ENCODE measurements around the gene RBP5.

Gene RBP5

GRCh38 chr12:7134396-7135166, 5.9 kb upstream of the RBP5 start:
- TF ChIP-seq CTCF (IDR thresholded peaks at IDR 0.05; ENCODE audit: insufficient read depth, low read length, poor library complexity, severe bottlenecking) = no peak
- Histone ChIP-seq H3K36me3 (ENCODE audit: control insufficient read depth, insufficient read depth, low read length) (peaks cover 9% of the 10 kb centered on the region), H3K27me3 (replicated peaks; ENCODE audit: control insufficient read depth, insufficient read depth, low read length) (no peaks in the 10 kb centered on the region), H3K4me3 (replicated peaks; ENCODE audit: low read depth, low read length) (no peak overlapping the region)
- no peak for DNase-seq (ENCODE audit: extremely low read depth, insufficient read length)

GRCh38 chr12:7131502-7131866, 2.8 kb upstream of the RBP5 start:
- H3K27me3 ChIP-seq (replicated peaks; ENCODE audit: control insufficient read depth, insufficient read depth, low read length) = no peaks in the 10 kb centered on the region
- no peak for TF ChIP-seq CTCF (IDR thresholded peaks at IDR 0.05; ENCODE audit: insufficient read depth, low read length, poor library complexity, severe bottlenecking)
- DNase-seq (ENCODE audit: extremely low read depth, insufficient read length) = no peak
- H3K4me3 ChIP-seq (replicated peaks; ENCODE audit: low read depth, low read length) = no peak overlapping the region; the same call in 1 of the 2 replicates
- H3K36me3 ChIP-seq (ENCODE audit: control insufficient read depth, insufficient read depth, low read length) = peaks cover 2% of the 10 kb centered on the region

GRCh38 chr12:7130701-7131501, 2.2 kb upstream of the RBP5 start:
- Histone ChIP-seq H3K27me3 (replicated peaks; ENCODE audit: control insufficient read depth, insufficient read depth, low read length) (no peaks in the 10 kb centered on the region), H3K4me3 (replicated peaks; ENCODE audit: low read depth, low read length) (peak overlapping the region; percentile 85), H3K36me3 (ENCODE audit: control insufficient read depth, insufficient read depth, low read length) (peaks cover 2% of the 10 kb centered on the region)
- TF ChIP-seq CTCF (IDR thresholded peaks at IDR 0.05; ENCODE audit: insufficient read depth, low read length, poor library complexity, severe bottlenecking) = peak; percentile 25
- peak; percentile 39 for DNase-seq (ENCODE audit: extremely low read depth, insufficient read length)

- Histone ChIP-seq H3K4me3 (replicated peaks; ENCODE audit: low read depth, low read length) (peak within 1 kb of the TSS; percentile 85), H3K36me3 (ENCODE audit: control insufficient read depth, insufficient read depth, low read length) (peaks cover 2% of the 10 kb centered on the region), H3K27me3 (replicated peaks; ENCODE audit: control insufficient read depth, insufficient read depth, low read length) (no peaks in the 10 kb centered on the region)
- peak; percentile 88 for DNase-seq (ENCODE audit: extremely low read depth, insufficient read length)
- no peak for TF ChIP-seq CTCF (IDR thresholded peaks at IDR 0.05; ENCODE audit: insufficient read depth, low read length, poor library complexity, severe bottlenecking)
Observed at GRCh38 chr12:7129872-7130691, 1.4 kb upstream of the RBP5 start, which contains the start of gene CLSTN3. Gene CLSTN3, plus strand, starts transcription at chr12:7130371. Its CDS starts 278 bp downstream, at chr12:7130649.

DNA sequence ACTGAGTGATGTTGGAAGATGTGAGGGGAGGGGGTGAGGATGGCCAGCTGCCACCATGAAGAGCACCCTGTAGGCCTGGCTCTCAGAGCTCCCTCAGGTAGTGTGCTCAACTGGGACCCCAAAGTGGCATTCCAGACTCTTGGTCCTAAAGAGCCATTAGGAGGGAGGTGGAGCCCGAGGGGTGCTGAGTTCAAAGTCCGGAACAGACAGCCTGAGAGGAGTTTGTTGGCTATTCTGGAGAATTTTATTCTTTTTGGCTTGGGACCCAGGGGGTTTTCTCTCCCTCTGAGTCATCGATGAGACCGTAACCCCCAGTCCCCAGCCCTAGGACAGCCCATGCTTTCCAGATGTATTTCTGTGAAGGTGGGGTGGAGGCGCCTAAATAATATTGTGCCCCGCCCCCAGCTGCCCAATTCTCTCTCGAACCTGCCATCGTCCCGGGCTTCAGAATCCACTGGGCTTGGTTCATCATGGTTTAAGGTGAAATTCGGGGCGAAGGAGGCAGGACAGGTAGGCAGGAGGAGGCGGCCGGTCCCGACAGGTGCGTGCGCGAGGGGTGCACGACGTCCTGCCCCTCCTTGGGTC, 690 bp upstream of the RBP5 start:
- Histone ChIP-seq H3K27me3 (replicated peaks; ENCODE audit: control insufficient read depth, insufficient read depth, low read length) (no peaks in the 10 kb centered on the region), H3K36me3 (ENCODE audit: control insufficient read depth, insufficient read depth, low read length) (peaks cover 2% of the 10 kb centered on the region), H3K4me3 (replicated peaks; ENCODE audit: low read depth, low read length) (peak overlapping the region; percentile 85)
- no peak for DNase-seq (ENCODE audit: extremely low read depth, insufficient read length)
- TF ChIP-seq CTCF (IDR thresholded peaks at IDR 0.05; ENCODE audit: insufficient read depth, low read length, poor library complexity, severe bottlenecking) = no peak
